Amniotic stem cell (primary cell): ENCODE data around the gene DIPK1C.
A peak's percentile ranks its signal among the peaks of the same experiment; 100 is the strongest.
"Not testable (repeated sequence)": the region's sequence is repeated elsewhere in the genome, so short reads cannot be mapped to it uniquely, and the experiment has no call there.

ENCODE experiments used
- DNase-seq: peaks from one replicate; lab custom pipeline; 2025; lab: John Stamatoyannopoulos, UW

DIPK1C gene

GRCh38 chr18:74457043-74457724 is at the start of gene DIPK1C:
Gene DIPK1C (minus strand): TSS chr18:74457308. CDS start chr18:74457259, 49 bp downstream.
- no peak for DNase-seq

DNA sequence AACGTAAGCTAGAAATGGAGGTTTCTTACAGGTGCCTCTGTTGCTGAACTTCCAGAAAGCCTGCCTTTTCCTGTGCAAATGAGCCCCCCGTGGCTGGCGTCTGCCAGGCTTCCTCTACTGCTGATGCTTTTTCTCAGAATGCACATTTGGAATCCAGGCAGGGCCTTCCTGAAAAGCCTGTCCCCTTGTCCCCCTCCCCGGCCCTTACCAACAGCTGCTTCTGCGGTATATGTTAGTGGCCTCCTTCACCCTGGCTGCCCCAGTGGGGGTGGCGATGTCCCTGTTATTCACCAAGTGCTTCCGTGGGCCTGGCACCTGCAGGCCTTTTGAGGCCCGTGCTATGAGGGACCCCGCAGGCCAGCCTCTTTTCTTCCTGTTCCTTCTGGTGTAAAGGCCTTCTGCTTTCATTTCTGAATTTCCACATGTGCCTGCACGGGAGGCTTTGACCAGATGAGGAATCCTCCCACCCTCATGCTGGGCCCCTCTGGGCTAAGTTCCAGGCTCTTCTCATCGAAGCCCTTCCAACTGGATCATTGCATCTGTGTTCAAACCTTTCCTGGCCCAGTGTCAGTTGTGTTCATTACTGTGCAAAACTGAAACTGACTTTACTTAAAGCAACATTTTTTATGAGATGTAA is 49.5 kb upstream of the DIPK1C start:
- no peak for DNase-seq

DNA sequence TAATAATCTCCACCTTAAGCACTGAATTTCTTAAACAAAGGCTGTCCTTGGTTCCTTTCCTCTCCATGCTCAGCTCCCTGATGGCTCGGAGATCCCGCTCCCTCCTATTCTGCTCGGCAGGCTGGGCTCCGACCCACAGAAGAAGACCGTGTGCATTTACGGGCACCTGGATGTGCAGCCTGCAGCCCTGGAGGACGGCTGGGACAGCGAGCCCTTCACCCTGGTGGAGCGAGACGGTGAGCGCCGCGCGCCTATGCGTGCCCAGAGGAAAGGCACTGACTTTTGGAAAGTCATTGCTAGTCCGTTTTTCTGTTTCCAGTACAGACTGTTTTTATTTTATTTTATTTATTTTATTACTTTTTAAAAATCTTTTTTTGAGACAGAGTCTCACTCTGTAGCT is 48.7 kb upstream of the DIPK1C start:
- DNase-seq: no peak

DNA sequence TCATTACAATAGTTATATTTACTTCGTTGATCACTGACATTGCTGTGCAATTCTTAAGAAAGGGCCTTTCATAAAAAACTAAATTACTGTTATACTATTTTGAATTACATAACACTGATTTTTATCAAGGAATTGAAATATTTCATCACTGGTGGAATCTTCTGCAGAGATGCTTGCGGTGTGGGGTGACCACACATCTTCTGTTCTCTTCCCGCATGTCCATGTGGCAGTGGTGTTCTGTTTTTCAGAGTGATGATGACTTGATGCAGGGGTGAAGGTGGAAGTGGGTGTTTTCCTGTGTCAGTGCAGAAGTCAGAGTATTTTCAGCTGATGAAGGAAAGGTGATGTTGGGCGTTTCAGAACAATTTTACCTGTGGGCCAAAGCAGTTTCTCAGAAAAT is 46.0 kb upstream of the DIPK1C start:
- no peak for DNase-seq

DNA sequence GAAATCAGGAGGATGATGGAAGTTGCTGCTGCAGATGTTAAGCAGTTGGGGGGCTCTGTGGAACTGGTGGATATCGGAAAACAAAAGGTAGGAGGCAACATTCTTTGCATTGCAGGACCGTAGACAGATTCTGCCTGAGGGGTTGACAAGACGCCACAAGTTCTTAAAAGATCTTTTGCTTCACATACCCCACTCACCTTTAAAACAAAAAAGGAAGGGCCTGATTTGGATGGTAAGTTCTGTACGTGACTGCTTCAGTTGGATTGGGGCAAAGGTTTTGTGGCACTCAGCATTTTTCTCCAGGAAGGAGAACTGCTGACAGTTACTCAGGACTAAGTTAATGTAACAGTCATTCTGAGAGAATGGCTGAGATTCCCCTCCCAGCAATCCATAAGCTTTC is 44.3 kb upstream of the DIPK1C start:
- DNase-seq: no peak

DNA sequence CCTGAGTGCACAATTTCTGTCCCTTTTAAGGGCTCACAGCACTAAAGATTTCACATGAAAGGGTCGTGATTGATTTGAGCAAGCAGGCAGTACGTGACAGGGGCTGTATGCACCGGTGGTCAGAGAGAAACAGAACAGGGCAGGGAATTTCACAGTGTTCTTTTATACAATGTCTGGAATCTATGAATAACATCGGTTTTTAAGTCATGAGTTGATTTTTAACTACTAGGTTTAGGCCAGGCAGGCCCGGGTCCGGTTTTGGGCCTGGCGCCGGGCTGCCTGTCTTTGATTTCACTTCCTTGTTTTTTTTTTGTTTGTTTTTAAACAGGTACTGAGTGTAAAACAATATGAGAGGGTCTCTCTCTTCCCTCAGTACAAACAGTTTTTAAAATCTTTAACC is 43.7 kb upstream of the DIPK1C start:
- not testable (repeated sequence) for DNase-seq

DNA sequence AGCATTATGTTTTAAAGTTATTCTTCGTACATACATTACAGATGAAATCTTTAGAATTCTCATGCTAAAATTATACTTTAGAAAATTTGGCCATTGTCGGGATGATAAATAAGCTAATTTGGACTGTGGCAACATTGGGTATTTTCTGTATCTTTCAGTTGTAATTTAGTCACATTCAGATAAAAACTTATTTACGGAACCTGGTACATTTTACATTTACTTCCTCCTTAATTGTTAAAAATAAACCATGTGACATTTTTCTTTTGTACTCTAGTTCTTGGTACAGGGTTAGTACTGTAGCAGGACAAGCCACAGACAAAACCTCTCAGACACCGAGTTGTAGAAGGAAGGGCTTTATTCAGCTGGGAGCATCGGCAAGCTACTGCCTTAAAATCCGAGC is 43.3 kb upstream of the DIPK1C start:
- DNase-seq: no peak

GRCh38 chr18:74499633-74500032 is 42.5 kb upstream of the DIPK1C start:
- no peak for DNase-seq

- DNase-seq: no peak
These were observed 41.9 kb upstream of the DIPK1C start for GRCh38 chr18:74498712-74499627.

GRCh38 chr18:74497778-74498177 is 40.7 kb upstream of the DIPK1C start:
- no peak for DNase-seq

- no peak for DNase-seq
These were observed 40.2 kb upstream of the DIPK1C start for GRCh38 chr18:74497324-74497676.

GRCh38 chr18:74496508-74497323 is 39.6 kb upstream of the DIPK1C start:
- DNase-seq: no peak

DNA sequence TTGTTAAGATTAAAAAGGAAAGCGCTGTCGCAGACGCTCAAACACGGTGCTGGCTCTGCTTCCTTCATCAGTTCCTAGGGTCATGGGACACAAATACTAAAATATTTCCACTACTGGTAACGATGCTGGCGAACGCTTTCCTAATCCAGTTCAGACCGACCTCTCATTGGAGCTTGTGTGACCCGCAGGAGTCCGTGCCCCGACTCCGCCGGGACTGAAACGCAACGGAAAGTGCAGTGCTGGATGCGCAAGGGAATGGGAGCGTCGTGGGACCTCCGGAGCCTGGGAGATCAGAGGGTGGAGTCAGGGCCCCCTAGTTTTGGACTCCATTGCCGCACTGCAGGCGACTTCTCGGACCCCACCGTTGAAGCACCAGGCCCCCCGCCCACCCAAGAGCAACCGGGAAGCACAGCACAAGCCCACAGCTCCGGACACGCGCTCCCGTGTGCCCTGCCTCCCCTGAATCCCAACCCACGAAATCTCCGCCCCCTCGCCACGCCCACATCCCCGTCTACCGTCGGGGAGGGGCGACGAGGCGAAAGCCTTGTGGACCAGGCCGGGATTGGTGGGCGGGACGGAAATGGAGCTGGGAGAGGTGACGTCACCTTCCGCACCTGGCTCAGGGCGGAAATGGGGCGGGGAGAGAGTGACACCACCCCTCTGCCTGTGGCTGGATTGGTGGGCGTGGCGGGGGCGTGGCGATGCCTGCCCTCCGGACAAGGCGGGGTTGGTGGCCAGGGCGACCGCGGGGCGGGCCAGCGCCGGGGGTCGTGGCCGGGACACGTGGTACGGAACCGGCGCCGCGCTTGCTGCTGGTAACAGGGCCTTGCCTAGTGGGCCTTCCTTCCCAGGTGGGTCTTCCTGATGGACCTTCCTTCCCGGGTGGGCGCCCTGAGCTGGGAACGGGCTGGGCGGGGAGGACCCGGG is 38.7 kb upstream of the DIPK1C start, which contains the start of gene CNDP2:
TSS of gene CNDP2 (plus strand) at position 783 of the 927 bp plus-strand sequence. CDS start 3,611 bp downstream, outside the sequence.
- peak; percentile 99 for DNase-seq

- DNase-seq: no peak
These were observed 37.4 kb upstream of the DIPK1C start for GRCh38 chr18:74494514-74494913.

DNA sequence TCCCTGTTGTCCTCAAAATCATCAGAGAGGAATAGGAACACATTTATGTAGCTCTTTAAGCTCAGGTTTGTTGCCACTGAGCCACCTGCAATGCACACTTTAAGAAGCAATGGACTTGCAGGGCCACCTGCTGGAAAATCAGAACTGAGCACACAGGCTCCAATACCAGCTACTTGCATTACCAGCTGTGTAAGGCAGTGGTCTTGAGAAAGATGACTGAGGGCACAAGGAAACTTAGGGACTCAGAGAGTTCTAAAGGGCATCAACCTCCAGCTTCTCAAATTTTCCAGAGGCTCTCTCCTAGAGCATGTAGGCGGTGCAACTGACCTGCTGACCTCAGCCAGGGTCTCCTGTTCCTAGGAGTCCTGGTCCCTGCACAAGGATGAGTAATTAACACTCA is 36.6 kb upstream of the DIPK1C start:
- no peak for DNase-seq

DNA sequence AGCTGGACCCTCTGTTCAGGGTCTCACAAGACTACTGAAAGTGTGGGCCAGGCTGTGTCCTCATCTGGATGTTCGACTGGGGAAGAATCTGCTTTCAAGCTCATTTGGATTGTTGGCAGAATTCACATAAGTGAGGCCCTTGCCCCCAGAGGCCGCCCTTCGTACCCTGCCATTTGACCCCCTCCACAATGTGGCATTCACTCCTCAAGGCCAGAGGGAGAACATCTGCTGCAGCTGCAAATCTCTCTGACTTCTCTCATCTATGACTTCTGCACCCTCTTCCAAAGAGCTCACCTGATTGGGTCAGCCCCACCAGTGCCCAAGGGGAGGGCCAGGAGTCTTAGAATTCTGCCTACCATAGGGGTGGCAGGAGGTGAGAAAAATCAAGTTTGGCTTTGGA is 35.2 kb upstream of the DIPK1C start:
- DNase-seq: no peak

- DNase-seq: no peak
These were observed 32.6 kb upstream of the DIPK1C start for GRCh38 chr18:74489676-74490075.

DNA sequence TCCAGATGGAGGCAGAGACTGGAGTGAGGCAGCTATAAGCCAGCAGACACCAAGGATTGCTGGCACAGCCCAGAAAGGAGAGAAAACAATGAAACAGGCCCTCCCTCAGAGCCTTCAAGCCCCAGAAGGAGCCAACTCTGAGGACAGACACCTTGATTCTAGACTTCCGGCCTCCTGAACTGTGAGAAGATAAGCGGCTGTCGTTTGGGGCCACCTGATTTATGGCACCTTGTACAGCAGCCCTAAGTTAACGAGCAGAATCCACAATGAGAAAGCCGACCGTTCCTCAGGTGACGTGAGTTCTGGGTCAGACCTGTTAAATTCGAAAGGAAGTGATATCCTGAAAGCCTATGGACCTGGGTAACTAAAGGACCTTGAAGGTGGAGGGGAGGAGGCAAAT is 31.8 kb upstream of the DIPK1C start:
- no peak for DNase-seq

DNA sequence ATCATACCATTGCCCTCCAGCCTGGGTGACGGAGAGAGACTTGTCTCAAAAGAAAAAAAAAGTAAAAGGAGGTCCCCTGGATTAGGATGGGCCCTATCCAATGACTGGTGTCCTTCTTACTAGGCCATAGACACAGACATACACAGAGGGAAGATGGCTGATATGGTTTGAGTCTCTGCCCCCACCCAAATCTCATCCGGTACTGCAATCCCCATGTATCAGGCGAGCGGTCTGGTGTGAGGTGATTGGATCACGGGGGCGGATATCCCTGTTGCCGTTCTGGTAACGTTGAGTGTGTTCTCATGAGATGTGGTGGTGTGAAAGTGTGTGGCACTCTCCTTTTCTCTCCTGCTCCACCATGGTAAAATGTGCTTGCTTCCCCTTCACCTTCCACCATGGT is 31.2 kb upstream of the DIPK1C start:
- no peak for DNase-seq

GRCh38 chr18:74486119-74486849 is 29.2 kb upstream of the DIPK1C start:
- DNase-seq: no peak
